Erythroblast (primary cell): Measurements from ENCODE around the gene DDX56.

ENCODE experiments used
- GATA1 ChIP-seq: IDR thresholded peaks from 2 replicates; pipeline ENCODE4 v1.6.1; 2011; ENCODE audit warnings: low read depth, mild to moderate bottlenecking, control low read depth, low read length, moderate library complexity
- POLR2A ChIP-seq: IDR thresholded peaks from 2 replicates; pipeline ENCODE4 v1.6.1; 2011; ENCODE audit warnings: mild to moderate bottlenecking, low read length

- TF ChIP-seq POLR2A, result no peak
- no peak for TF ChIP-seq GATA1
Observed at GRCh38 chr7:44587843-44588711, 14.4 kb upstream of the DDX56 start.
